Measurements from ENCODE around the gene TSPAN1.
"Not testable (repeated sequence)": the region's sequence is repeated elsewhere in the genome, so short reads cannot be mapped to it uniquely, and the experiment has no call there.

TSPAN1 gene

DNA sequence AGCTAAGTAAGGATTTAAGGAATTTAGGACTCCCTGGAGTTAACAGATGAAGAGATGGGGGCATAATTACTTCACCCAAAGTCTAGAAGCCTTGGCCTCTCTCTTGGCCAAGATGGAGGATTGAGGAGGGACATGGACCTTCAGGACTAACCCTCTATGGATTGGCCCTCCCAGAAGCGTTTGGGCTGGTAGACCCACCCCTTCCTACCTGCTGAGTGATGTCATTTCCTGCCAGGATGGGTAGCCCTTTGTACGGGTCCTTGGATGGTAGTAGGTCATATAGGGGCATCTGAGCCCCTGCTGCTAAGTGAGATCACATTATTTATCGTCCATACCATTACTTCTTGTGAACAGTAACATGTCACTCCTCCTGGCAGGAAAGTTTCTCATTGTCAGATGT is 45.9 kb downstream of the TSPAN1 start:
- DNase-seq = no peak

DNA sequence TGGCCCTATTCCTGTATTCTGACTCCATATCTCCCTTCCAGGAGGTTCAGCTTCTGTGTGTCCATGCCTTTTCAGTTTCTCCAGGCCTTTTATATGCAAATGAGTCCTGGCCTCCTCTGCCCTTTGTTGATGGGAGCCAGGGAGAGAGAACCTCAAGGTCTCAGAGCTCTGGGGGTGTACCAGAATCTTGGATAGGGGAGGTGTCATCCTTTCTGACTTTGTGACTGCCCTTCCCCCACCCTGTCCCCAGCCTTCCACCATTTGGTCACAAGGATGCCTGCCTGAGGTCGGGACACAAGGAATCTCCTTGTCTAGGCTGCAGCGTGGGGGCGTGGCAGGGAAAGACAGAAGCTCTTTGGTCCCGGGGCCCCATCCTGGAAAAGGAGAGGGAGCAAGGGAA is 46.9 kb downstream of the TSPAN1 start:
- DNase-seq = no peak

DNA sequence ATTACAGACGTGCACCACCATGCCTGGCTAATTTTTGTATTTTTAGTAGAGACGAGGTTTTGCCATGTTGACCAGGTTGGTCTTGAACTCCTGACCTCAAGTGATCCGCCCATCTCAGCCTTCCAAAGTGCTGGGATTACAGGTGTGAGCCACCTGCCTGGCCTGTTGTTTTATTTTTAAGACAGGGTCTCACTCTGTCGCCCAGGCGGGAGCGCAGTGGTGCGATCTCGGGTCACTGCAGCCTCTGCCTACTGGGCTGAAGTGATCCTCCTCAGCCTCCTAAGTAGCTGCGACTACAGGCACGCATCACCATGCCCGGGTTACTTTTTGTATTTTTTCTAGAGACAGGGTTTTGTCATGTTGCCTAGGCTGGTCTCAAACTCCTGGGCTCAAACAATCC is 48.2 kb downstream of the TSPAN1 start:
- not testable (repeated sequence) for DNase-seq

DNA sequence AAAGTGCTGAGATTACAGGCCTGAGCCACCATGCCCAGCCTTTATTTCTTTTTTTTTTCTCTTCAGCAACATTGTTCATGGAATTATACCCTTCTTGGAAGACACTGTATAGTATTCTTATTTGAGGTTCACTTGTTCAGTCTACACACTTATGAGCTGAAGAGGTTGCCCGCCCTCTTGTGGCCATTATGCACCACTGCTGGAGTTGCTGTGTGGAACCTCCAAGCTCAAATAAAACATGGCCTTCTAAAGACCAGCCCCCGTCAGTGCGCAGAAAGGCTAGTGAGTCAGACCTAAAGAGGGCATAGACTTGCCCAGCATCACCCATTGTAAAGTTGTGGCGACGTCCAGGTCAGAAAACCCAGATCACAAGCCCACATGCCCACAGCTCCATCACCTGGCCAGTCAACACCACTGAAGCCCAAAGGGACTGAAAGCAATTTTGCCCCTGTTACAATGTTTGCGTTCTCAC is 48.6 kb downstream of the TSPAN1 start:
- DNase-seq = peak; percentile 82

DNA sequence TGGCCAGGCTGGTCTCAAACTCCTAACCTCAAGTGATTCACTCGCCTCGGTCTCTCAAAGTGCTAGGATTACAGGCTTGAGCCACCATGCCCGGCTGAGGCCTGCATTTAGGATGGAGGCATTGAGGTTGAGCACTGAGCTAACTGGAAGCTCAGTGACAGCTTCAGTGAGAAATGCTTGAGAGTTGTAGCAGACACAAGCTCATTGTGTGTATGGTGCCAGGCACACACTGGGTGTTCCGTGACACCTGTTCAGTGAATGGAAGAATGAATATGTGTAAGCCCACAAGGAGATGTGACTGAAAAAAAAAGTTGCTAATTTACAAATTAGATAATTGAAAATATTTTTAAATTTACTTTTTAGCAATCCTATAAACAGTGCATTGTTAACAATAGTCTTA is 50.1 kb downstream of the TSPAN1 start:
- DNase-seq = no peak

DNA sequence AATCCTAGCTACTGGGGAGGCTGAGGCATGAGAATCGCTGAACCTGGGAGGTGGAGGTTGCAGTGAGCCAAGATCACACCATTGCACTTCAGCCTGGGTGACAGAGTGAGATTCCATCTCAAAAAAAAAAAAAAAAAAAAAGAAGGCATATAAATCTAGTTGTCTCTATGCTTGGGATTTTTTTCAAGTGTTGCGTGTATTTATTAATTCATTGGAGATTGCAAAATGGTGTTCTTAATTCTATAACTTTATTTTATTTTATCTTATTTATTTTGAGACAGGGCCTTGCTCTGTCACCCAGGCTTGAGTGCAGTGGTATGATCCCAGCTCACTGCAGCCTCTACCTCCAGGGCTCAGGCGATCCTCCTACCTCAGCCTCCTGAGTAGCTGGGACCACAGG is 56.3 kb downstream of the TSPAN1 start:
- DNase-seq = not testable (repeated sequence)

All from DMS79 treated with DMSO at 0.1 percent for 48 hours (cell line).